SK-N-SH treated with all-trans-retinoic acid at 6 μM for 48 hours (cell line): ENCODE results near the gene RASSF6.

Experiments used
- ATAC-seq: fragments of 200-7000 bp; cut with Tn5 transposase; 3 replicates; pipeline ENCODE4 v1.9.1; 2020; ENCODE audit warnings: mild to moderate bottlenecking, moderate library complexity
- ARNTL ChIP-seq: fragments of 450-650 bp; formaldehyde crosslinking; IDR thresholded peaks from 2 replicates; pipeline ENCODE4 v1.5.0; 2020; ENCODE audit warnings: low read depth, mild to moderate bottlenecking, moderate library complexity, borderline replicate concordance
- BACH2 ChIP-seq: fragments of 250-450 bp; sonication (Bioruptor Pico); IDR thresholded peaks from 2 replicates; pipeline ENCODE4 v1.9.0; 2021; ENCODE audit warnings: mild to moderate bottlenecking, borderline replicate concordance
- CSDC2 ChIP-seq: fragments of 250-450 bp; sonication (Bioruptor Pico); IDR thresholded peaks from 2 replicates; pipeline ENCODE4 v1.5.0; 2020; ENCODE audit warnings: mild to moderate bottlenecking, moderate library complexity
- ESRRG ChIP-seq: fragments of 250-450 bp; sonication (Bioruptor Pico); IDR thresholded peaks from 2 replicates; pipeline ENCODE4 v1.6.1; 2021; ENCODE audit warnings: mild to moderate bottlenecking
- ISL1 ChIP-seq: fragments of 250-450 bp; sonication (Bioruptor Pico); IDR thresholded peaks from 2 replicates; pipeline ENCODE4 v2.1.2; 2022; ENCODE audit warnings: mild to moderate bottlenecking, moderate library complexity
- PPARA ChIP-seq: fragments of 250-450 bp; sonication (Bioruptor Pico); IDR thresholded peaks from 2 replicates; pipeline ENCODE4 v1.5.0; 2020; ENCODE audit warnings: mild to moderate bottlenecking, borderline replicate concordance
- RARB ChIP-seq: fragments of 250-450 bp; sonication (Bioruptor Pico); IDR thresholded peaks from 2 replicates; pipeline ENCODE4 v1.8.0; 2021; ENCODE audit warnings: mild to moderate bottlenecking, moderate library complexity
- TCF4 ChIP-seq: fragments of 250-450 bp; sonication (Bioruptor Pico); IDR thresholded peaks from 2 replicates; pipeline ENCODE4 v1.8.0; 2021; ENCODE audit warnings: mild to moderate bottlenecking, moderate library complexity, borderline replicate concordance
- TOX ChIP-seq: fragments of 250-450 bp; sonication (Bioruptor Pico); IDR thresholded peaks from 2 replicates; pipeline ENCODE4 v1.8.0; 2021; ENCODE audit warnings: mild to moderate bottlenecking, moderate library complexity, borderline replicate concordance
- ZFP3 ChIP-seq: fragments of 250-450 bp; sonication (Bioruptor Pico); IDR thresholded peaks from 2 replicates; pipeline ENCODE4 v1.5.0; 2020; ENCODE audit warnings: mild to moderate bottlenecking, moderate library complexity
- ZNF565 ChIP-seq: fragments of 450-650 bp; formaldehyde crosslinking; conservative IDR thresholded peaks from 2 replicates; pipeline ENCODE4 v1.5.0; 2020; ENCODE audit warnings: low read depth, mild to moderate bottlenecking, moderate library complexity
- ZNF70 ChIP-seq: fragments of 450-650 bp; formaldehyde crosslinking; IDR thresholded peaks from 2 replicates; pipeline ENCODE4 v1.5.0; 2020; ENCODE audit warnings: mild to moderate bottlenecking, moderate library complexity
- TF ChIP-seq, protein P1 (sequence below): fragments of 250-450 bp; sonication (Bioruptor Pico); IDR thresholded peaks from 2 replicates; pipeline ENCODE4 v1.5.1; 2021; ENCODE audit warnings: mild to moderate bottlenecking, moderate library complexity
- TF ChIP-seq, protein P2 (sequence below): fragments of 250-450 bp; sonication (Bioruptor Pico); IDR thresholded peaks from 2 replicates; pipeline ENCODE4 v1.8.0; 2021; ENCODE audit warnings: low read depth, mild to moderate bottlenecking, moderate library complexity, borderline replicate concordance
- TF ChIP-seq, protein P3 (sequence below): fragments of 250-450 bp; sonication (Bioruptor Pico); IDR thresholded peaks from 2 replicates; pipeline ENCODE4 v1.5.1; 2020; ENCODE audit warnings: low read depth, mild to moderate bottlenecking, moderate library complexity
- TF ChIP-seq, protein P4 (sequence below): fragments of 250-450 bp; sonication (Bioruptor Pico); IDR thresholded peaks from 2 replicates; pipeline ENCODE4 v1.5.0; 2020; ENCODE audit warnings: mild to moderate bottlenecking, moderate library complexity

RASSF6 gene

DNA sequence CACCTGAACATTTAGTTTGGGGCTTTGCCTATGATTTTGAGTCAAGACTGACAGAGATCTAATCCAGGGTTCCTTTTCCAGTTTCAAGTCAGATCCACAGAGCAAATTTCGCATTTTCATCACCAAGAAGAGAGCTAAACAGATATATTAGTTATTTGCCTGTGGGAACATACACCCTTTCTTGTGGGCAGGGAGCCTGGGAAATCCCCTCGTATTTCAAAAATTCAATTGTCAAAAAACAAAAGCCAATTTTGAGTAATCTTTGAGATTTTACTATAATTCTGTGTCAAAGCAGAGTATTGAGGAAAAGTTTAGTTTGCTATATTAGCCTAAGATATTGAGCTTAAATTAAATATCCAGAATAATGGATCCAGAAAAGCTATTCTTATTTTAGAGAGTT is 82.1 kb downstream of the RASSF6 start (continued):
- TF ChIP-seq, protein P1, sequence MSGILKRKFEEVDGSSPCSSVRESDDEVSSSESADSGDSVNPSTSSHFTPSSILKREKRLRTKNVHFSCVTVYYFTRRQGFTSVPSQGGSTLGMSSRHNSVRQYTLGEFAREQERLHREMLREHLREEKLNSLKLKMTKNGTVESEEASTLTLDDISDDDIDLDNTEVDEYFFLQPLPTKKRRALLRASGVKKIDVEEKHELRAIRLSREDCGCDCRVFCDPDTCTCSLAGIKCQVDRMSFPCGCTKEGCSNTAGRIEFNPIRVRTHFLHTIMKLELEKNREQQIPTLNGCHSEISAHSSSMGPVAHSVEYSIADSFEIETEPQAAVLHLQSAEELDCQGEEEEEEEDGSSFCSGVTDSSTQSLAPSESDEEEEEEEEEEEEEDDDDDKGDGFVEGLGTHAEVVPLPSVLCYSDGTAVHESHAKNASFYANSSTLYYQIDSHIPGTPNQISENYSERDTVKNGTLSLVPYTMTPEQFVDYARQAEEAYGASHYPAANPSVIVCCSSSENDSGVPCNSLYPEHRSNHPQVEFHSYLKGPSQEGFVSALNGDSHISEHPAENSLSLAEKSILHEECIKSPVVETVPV (CRISPR knock-in tag), result no peak
- TF ChIP-seq TCF4 (CRISPR knock-in tag), result no peak
- TF ChIP-seq ZNF70 (CRISPR knock-in tag), result no peak
- TF ChIP-seq RARB (CRISPR knock-in tag), result no peak
- TF ChIP-seq ZFP3 (CRISPR knock-in tag), result no peak
- TF ChIP-seq TOX, result no peak
- no peak for TF ChIP-seq CSDC2 (CRISPR knock-in tag)
- TF ChIP-seq ISL1 (CRISPR knock-in tag), result no peak
- no peak for TF ChIP-seq ZNF565 (CRISPR knock-in tag)
- TF ChIP-seq BACH2 (CRISPR knock-in tag), result no peak
- no peak for TF ChIP-seq PPARA (CRISPR knock-in tag)

DNA sequence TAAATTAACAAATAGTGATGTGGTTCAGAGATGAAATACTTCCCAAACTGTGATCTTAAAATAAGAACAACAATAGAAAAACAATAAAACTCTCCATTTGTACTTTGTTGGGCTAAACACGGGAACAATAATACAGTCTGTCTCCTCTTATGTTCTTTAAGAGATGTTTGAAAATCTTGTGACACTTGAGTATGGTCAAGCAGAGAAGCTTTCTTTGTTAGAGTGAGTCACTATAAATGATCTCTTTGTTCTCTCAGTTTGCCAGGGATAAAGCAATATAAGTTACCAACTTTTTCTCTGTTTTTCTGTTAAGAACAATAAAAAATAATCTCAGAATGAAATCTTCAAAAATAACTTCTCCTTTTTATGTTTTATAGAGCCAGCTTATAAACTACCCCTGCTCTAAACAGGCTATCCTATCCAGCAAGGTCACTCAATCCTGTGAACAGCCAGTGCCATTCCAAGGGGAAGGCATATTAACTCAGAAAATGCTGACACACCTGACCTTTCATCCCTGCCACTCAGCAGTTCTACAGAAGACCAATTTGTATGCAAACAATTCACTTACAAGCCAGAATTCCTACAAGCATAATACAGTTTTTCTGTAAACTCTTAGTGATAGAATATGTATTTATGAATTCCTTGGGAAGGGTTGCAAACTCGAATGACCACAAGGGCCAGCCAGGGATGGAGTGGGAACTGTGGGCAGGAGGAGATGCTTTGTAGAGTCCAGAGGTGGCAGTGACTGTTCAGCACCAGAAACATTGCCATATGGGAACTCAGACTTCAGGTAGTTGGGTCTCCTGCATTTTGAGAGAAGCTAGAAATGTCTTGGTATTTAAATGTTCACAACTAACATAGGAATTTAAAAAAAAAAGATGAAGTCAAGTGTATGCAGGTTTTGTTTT is 86.5 kb downstream of the RASSF6 start:
- TF ChIP-seq, protein P1 (CRISPR knock-in tag), result no peak
- TF ChIP-seq, protein P2, sequence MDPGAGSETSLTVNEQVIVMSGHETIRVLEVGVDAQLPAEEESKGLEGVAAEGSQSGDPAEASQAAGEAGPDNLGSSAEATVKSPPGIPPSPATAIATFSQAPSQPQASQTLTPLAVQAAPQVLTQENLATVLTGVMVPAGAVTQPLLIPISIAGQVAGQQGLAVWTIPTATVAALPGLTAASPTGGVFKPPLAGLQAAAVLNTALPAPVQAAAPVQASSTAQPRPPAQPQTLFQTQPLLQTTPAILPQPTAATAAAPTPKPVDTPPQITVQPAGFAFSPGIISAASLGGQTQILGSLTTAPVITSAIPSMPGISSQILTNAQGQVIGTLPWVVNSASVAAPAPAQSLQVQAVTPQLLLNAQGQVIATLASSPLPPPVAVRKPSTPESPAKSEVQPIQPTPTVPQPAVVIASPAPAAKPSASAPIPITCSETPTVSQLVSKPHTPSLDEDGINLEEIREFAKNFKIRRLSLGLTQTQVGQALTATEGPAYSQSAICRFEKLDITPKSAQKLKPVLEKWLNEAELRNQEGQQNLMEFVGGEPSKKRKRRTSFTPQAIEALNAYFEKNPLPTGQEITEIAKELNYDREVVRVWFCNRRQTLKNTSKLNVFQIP, result no peak
- TF ChIP-seq ZNF565 (CRISPR knock-in tag), result no peak
- TF ChIP-seq RARB (CRISPR knock-in tag), result no peak
- no peak for TF ChIP-seq ESRRG
- TF ChIP-seq ISL1 (CRISPR knock-in tag), result no peak
- ATAC-seq, result no peak

DNA sequence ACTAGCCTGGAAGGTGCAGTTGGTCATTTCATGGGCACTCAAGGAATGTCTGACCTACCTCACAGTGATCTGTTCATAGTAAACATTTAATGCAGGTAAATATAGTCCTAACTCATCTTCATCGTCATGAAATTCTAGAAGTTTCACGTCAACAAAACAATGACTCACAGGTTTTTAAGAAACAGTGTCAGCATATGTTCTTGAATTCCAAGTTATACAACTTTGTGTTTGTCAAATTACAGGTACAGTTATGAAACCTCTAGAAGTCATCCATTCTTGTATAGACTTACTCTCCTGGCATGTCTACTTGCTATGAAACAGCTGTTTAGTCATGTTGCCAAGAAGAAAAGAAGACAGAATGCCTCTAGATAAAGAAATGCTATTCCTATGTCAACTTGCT is 92.1 kb downstream of the RASSF6 start:
- ATAC-seq, result no peak
- no peak for TF ChIP-seq ARNTL (CRISPR knock-in tag)

DNA sequence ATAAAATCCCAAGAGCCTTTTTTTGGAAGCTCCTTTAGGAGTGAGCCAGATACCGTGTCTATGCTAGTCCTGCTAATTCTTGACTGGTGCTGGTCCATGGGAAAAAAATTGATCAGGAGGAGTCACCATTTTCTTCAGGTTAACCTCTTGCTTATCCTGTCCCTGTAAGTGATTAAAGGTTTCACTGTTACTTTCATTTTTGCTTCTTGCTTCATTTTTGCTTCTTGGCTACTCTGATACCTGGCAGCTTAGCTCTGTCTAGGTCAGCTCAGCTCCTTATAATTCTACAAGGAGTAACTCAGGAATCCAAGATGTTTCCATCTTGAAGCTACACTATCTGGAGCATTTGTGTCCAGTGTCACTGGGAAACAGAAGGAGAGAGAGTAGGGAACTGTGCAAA is 93.0 kb downstream of the RASSF6 start:
- TF ChIP-seq, protein P3, sequence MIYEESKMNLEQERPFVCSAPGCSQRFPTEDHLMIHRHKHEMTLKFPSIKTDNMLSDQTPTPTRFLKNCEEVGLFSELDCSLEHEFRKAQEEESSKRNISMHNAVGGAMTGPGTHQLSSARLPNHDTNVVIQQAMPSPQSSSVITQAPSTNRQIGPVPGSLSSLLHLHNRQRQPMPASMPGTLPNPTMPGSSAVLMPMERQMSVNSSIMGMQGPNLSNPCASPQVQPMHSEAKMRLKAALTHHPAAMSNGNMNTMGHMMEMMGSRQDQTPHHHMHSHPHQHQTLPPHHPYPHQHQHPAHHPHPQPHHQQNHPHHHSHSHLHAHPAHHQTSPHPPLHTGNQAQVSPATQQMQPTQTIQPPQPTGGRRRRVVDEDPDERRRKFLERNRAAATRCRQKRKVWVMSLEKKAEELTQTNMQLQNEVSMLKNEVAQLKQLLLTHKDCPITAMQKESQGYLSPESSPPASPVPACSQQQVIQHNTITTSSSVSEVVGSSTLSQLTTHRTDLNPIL (CRISPR knock-in tag), result no peak
- TF ChIP-seq, protein P4, sequence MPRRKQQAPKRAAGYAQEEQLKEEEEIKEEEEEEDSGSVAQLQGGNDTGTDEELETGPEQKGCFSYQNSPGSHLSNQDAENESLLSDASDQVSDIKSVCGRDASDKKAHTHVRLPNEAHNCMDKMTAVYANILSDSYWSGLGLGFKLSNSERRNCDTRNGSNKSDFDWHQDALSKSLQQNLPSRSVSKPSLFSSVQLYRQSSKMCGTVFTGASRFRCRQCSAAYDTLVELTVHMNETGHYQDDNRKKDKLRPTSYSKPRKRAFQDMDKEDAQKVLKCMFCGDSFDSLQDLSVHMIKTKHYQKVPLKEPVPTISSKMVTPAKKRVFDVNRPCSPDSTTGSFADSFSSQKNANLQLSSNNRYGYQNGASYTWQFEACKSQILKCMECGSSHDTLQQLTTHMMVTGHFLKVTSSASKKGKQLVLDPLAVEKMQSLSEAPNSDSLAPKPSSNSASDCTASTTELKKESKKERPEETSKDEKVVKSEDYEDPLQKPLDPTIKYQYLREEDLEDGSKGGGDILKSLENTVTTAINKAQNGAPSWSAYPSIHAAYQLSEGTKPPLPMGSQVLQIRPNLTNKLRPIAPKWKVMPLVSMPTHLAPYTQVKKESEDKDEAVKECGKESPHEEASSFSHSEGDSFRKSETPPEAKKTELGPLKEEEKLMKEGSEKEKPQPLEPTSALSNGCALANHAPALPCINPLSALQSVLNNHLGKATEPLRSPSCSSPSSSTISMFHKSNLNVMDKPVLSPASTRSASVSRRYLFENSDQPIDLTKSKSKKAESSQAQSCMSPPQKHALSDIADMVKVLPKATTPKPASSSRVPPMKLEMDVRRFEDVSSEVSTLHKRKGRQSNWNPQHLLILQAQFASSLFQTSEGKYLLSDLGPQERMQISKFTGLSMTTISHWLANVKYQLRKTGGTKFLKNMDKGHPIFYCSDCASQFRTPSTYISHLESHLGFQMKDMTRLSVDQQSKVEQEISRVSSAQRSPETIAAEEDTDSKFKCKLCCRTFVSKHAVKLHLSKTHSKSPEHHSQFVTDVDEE (CRISPR knock-in tag), result no peak
- TF ChIP-seq ESRRG (no peak), RARB (CRISPR knock-in tag) (no peak)
- ATAC-seq, result no peak

DNA sequence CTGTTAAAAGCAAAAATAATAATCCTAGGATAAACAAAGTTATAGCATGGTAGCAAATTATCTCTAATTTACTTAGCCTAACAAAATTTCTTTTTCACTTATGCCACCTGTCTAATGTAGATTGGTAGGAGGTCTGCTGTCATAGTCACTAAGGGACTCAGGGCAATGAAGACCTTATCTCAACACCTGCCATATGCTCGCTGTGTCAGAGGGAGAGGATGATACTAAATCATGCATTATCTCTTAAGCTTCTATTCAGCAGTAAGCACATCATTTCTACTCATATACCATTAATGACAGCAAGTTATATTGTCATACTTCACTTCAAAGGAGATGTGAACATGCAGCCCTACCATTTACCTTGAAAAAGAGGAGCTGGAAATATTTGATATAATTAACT is 94.6 kb downstream of the RASSF6 start:
- TF ChIP-seq, protein P4 (CRISPR knock-in tag), result no peak
- TF ChIP-seq ZNF565 (CRISPR knock-in tag) (no peak), ZFP3 (CRISPR knock-in tag) (no peak), PPARA (CRISPR knock-in tag) (no peak)
- TF ChIP-seq, protein P1 (CRISPR knock-in tag), result no peak
- ATAC-seq, result no peak
